HepG2 (cell line): ENCODE measurements around the gene TH. TPM values are rescaled to one million over a fixed set of nuclear protein-coding genes. Genes with fewer than 3 reads are reported as not detected.
A peak's percentile ranks its signal among the peaks of the same experiment; 100 is the strongest.

ENCODE experiments used
- ARID5B ChIP-seq: IDR thresholded peaks from 2 replicates; pipeline ENCODE4 v1.4.0; 2020; ENCODE audit warnings: mild to moderate bottlenecking, missing genetic modification reagents
- BRD4 ChIP-seq: sonication (generic); formaldehyde crosslinking; IDR thresholded peaks from 2 replicates; pipeline ENCODE4 v1.4.0; 2020; ENCODE audit warnings: missing genetic modification reagents
- MTA1 ChIP-seq: sonication (generic); formaldehyde crosslinking; IDR thresholded peaks from 2 replicates; pipeline ENCODE4 v1.4.0; 2020; ENCODE audit warnings: missing genetic modification reagents, mild to moderate bottlenecking, borderline replicate concordance
- PCBP2 ChIP-seq: fragments of 200-400 bp; formaldehyde crosslinking; optimal IDR thresholded peaks from 2 replicates; pipeline ENCODE3; 2018; ENCODE audit warnings: low read length, low read depth; ENCODE audit not compliant: poor library complexity, severe bottlenecking
- SOX13 ChIP-seq, 3 experiments: fragments of 450-650 bp in 1 of 3; sonication (generic) in 1 of 3; formaldehyde crosslinking in 1 of 3; IDR thresholded peaks in 2 of 3; conservative IDR thresholded peaks in 1 of 3; 2 replicates each; pipeline versions ENCODE4 v1.5.0 to v1.6.1; 2016 to 2020; ENCODE audit warnings: antibody characterized with exemption in 1 of 3, mild to moderate bottlenecking in 1 of 3, missing compliant biosample characterization in 1 of 3, missing genetic modification reagents in 1 of 3, moderate library complexity in 1 of 3
- TOPORS ChIP-seq: sonication (generic); formaldehyde crosslinking; IDR thresholded peaks from 2 replicates; pipeline ENCODE4 v1.8.0; 2023; ENCODE audit warnings: mild to moderate bottlenecking, missing genetic modification reagents
- ZBTB20 ChIP-seq: sonication (generic); formaldehyde crosslinking; IDR thresholded peaks from 2 replicates; pipeline ENCODE4 v1.8.1; 2023; ENCODE audit warnings: missing genetic modification reagents, low read depth, mild to moderate bottlenecking, borderline replicate concordance
- ZNF24 ChIP-seq: fragments of 450-650 bp; IDR thresholded peaks from 2 replicates; pipeline ENCODE4 v1.6.1; 2017; ENCODE audit warnings: antibody characterized with exemption, mild to moderate bottlenecking
- ZNF709 ChIP-seq: sonication (generic); formaldehyde crosslinking; IDR thresholded peaks from 2 replicates; pipeline ENCODE4 v1.5.0; 2020; ENCODE audit warnings: mild to moderate bottlenecking, missing genetic modification reagents
- ZNF879 ChIP-seq: sonication (generic); formaldehyde crosslinking; IDR thresholded peaks from 2 replicates; pipeline ENCODE4 v1.8.1; 2023; ENCODE audit warnings: missing genetic modification reagents
- polyA plus RNA-seq, 8 experiments: library from polyadenylated mRNA; depleted of rRNA in 3 of 8; stranded (reverse) in 7 of 8; unstranded in 1 of 8; fragments of >200 nt; fragmentation: Illumina TruSeq in 4 of 8; extraction: Trizol in 4 of 8; gene quantifications; 2 replicates each; pipeline versions ENCODE4 v1.2.1 to v1.2.3, GENCODE V29; 2011 to 2016; ENCODE audit warnings: low read depth in 4 of 8, missing spikeins in 1 of 8, mixed read lengths in 1 of 8; ENCODE audit not compliant: insufficient read depth in 1 of 8
- total RNA-seq, 5 experiments: library from RNA; depleted of rRNA; stranded (reverse); fragments of >200 nt; fragmentation: Illumina TruSeq; extraction: Trizol; gene quantifications; 2 replicates each; pipeline ENCODE4 v1.2.3, GENCODE V29; 2016; ENCODE audit warnings: low read depth in 1 of 5
- TF ChIP-seq, protein P1 (sequence below): sonication (generic); formaldehyde crosslinking; IDR thresholded peaks from 2 replicates; pipeline ENCODE4 v1.5.0; 2020; ENCODE audit warnings: missing genetic modification reagents
- TF ChIP-seq, protein P2 (sequence below): sonication (generic); formaldehyde crosslinking; IDR thresholded peaks from 2 replicates; pipeline ENCODE4 v1.4.0; 2020; ENCODE audit warnings: missing genetic modification reagents, low read depth, mild to moderate bottlenecking, borderline replicate concordance
- TF ChIP-seq, protein P3 (sequence below): sonication (generic); formaldehyde crosslinking; IDR thresholded peaks from 2 replicates; pipeline ENCODE4 v1.4.0; 2020; ENCODE audit warnings: mild to moderate bottlenecking, missing genetic modification reagents, borderline replicate concordance

TH gene
- total and polyA plus RNA-seq, 2 of the 13 experiments (the other 11 are each of a cell fraction or from before 2014, with no cell fraction given): 0.36 TPM; not detected in 1

DNA sequence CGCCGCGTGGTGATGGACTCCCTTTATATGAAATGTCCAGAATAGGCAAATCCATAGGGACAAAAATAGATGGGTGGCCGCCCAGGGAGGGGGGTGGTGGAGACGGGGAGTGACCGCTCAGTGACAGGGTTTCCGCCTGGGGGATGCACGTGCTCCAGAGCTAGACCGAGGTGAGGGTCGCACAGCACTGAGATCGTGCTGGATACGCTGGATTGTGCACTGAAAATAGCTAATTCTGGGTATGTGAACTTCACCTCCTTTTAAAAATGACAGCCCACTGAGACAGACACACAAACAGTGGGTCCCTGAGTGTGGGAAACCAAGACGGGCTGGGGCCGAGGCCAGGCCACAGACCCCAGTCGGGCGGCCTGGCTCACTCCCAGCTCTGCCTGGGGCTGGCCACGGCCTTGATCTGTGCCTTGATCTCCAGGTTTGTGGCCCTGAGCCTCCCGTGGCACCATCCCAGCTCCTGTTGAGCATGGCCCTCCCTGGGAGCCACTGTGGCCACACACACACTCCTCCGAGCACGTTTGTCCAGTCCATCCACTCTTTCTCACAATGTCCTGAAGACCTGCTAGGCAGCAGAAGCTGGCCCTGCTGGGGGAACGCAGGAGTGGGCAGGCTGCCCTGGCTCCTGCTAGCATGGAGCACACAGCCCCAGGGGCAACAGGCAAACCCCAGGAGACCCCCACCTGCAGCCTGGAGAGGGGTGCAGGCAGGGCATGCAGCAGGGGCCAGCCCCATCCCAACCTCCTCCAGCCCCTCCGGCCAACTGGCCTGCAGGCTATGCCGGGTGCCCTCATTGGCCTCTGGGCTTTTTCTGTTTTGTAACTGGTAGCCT is 41.0 kb upstream of the TH start (continued):
- TF ChIP-seq, protein P1, sequence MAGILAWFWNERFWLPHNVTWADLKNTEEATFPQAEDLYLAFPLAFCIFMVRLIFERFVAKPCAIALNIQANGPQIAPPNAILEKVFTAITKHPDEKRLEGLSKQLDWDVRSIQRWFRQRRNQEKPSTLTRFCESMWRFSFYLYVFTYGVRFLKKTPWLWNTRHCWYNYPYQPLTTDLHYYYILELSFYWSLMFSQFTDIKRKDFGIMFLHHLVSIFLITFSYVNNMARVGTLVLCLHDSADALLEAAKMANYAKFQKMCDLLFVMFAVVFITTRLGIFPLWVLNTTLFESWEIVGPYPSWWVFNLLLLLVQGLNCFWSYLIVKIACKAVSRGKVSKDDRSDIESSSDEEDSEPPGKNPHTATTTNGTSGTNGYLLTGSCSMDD (CRISPR knock-in tag): no peak
- TF ChIP-seq ZNF709 (CRISPR knock-in tag) (0 out of 2 replicates have a peak, but pooled peaks have one; percentile 17), ZNF879 (CRISPR knock-in tag) (peak; percentile 52; the same call in 1 of the 2 replicates), MTA1 (0 out of 2 replicates have a peak, but pooled peaks have one; percentile 66), ARID5B (peak; percentile 48; the same call in 1 of the 2 replicates), ZBTB20 (CRISPR knock-in tag) (peak; percentile 53; the same call in 1 of the 2 replicates), SOX13 (IDR thresholded peaks at IDR 0.05) (no peak), SOX13 (CRISPR knock-in tag; conservative IDR thresholded peaks at IDR 0.05 in 1 of 2, IDR thresholded peaks at IDR 0.05 in 1 of 2) (peak in 1 of 2 experiments; percentile 52; a peak in 2 of 4 replicates), PCBP2 (no peak), ZNF24 (no peak), TOPORS (peak; percentile 56; the same call in 1 of the 2 replicates), BRD4 (CRISPR knock-in tag) (peak; percentile 98)
- TF ChIP-seq, protein P2, sequence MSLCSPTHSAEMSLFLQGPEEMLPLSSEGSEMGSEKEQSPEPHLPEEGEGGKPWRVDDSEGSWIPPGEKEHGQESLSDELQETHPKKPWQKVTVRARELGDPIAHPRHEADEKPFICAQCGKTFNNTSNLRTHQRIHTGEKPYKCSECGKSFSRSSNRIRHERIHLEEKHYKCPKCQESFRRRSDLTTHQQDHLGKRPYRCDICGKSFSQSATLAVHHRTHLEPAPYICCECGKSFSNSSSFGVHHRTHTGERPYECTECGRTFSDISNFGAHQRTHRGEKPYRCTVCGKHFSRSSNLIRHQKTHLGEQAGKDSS (CRISPR knock-in tag): peak; percentile 84; the same call in 1 of the 2 replicates
- TF ChIP-seq, protein P3, sequence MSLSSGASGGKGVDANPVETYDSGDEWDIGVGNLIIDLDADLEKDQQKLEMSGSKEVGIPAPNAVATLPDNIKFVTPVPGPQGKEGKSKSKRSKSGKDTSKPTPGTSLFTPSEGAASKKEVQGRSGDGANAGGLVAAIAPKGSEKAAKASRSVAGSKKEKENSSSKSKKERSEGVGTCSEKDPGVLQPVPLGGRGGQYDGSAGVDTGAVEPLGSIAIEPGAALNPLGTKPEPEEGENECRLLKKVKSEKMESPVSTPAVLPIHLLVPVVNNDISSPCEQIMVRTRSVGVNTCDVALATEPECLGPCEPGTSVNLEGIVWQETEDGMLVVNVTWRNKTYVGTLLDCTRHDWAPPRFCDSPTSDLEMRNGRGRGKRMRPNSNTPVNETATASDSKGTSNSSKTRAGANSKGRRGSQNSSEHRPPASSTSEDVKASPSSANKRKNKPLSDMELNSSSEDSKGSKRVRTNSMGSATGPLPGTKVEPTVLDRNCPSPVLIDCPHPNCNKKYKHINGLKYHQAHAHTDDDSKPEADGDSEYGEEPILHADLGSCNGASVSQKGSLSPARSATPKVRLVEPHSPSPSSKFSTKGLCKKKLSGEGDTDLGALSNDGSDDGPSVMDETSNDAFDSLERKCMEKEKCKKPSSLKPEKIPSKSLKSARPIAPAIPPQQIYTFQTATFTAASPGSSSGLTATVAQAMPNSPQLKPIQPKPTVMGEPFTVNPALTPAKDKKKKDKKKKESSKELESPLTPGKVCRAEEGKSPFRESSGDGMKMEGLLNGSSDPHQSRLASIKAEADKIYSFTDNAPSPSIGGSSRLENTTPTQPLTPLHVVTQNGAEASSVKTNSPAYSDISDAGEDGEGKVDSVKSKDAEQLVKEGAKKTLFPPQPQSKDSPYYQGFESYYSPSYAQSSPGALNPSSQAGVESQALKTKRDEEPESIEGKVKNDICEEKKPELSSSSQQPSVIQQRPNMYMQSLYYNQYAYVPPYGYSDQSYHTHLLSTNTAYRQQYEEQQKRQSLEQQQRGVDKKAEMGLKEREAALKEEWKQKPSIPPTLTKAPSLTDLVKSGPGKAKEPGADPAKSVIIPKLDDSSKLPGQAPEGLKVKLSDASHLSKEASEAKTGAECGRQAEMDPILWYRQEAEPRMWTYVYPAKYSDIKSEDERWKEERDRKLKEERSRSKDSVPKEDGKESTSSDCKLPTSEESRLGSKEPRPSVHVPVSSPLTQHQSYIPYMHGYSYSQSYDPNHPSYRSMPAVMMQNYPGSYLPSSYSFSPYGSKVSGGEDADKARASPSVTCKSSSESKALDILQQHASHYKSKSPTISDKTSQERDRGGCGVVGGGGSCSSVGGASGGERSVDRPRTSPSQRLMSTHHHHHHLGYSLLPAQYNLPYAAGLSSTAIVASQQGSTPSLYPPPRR (CRISPR knock-in tag): peak; percentile 37; the same call in 1 of the 2 replicates
